Natural killer cell (primary cell): Measurements from ENCODE around the gene PFKFB1. TPM values are rescaled to one million over a fixed set of nuclear protein-coding genes. Genes with fewer than 3 reads are reported as not detected.
"Not testable (repeated sequence)": the region's sequence is repeated elsewhere in the genome, so short reads cannot be mapped to it uniquely, and the experiment has no call there.

ENCODE experiments used
- ATAC-seq, 3 donors: fragments of 150-1000 bp in 2 of 3; fragments of 200-7000 bp in 1 of 3; cut with Tn5 transposase; 1 replicate in 1 of 3; 2 replicates in 2 of 3; pipeline ENCODE4 v1.10.0; 2021; ENCODE audit warnings: mild to moderate bottlenecking in 2 of 3, moderate library complexity in 2 of 3
- DNase-seq, 2 donors: peaks; one replicate each; pipeline versions ENCODE4 v3.0.0 to v3.0.0-alpha.2; 2013 to 2021; ENCODE audit warnings: mixed read lengths in 1 of 2
- H3K27ac ChIP-seq: one replicate; pipeline ENCODE4 v1.5.1; 2013; ENCODE audit warnings: mild to moderate bottlenecking, low read length
- H3K27me3 ChIP-seq: one replicate; pipeline ENCODE4 v1.6.1; 2013; ENCODE audit warnings: low read length; ENCODE audit not compliant: control insufficient read depth, insufficient read depth
- H3K36me3 ChIP-seq: one replicate; pipeline ENCODE4 v1.6.1; 2013; ENCODE audit warnings: low read length; ENCODE audit not compliant: control insufficient read depth, insufficient read depth
- H3K4me1 ChIP-seq: one replicate; pipeline ENCODE4 v1.6.1; 2013; ENCODE audit warnings: low read length; ENCODE audit not compliant: control insufficient read depth, insufficient read depth
- H3K4me3 ChIP-seq: one replicate; pipeline ENCODE4 v1.5.1; 2013; ENCODE audit warnings: low read length
- H3K9me3 ChIP-seq: one replicate; pipeline ENCODE4 v1.6.1; 2013; ENCODE audit warnings: low read length; ENCODE audit not compliant: control insufficient read depth, insufficient read depth
- H3K27ac Mint-ChIP-seq, 2 donors: one replicate each; pipeline ENCODE4 v1.8.0; 2022; ENCODE audit warnings: mild to moderate bottlenecking in 2 of 2, mixed read lengths in 2 of 2, moderate library complexity in 1 of 2
- H3K27me3 Mint-ChIP-seq, 2 donors: one replicate each; pipeline ENCODE4 v1.8.0; 2022; ENCODE audit warnings: low read depth in 2 of 2, mixed read lengths in 2 of 2
- H3K36me3 Mint-ChIP-seq: one replicate; pipeline ENCODE4 v1.8.0; 2022; ENCODE audit warnings: mixed read lengths
- H3K4me1 Mint-ChIP-seq, 2 donors: one replicate each; pipeline ENCODE4 v1.8.0; 2022; ENCODE audit warnings: mixed read lengths in 2 of 2
- H3K4me3 Mint-ChIP-seq: one replicate; pipeline ENCODE4 v1.8.0; 2022; ENCODE audit warnings: mild to moderate bottlenecking, moderate library complexity, mixed read lengths
- H3K9me3 Mint-ChIP-seq, 2 donors: one replicate each; pipeline ENCODE4 v1.8.0; 2022; ENCODE audit warnings: mixed read lengths in 2 of 2
- WGBS: methylation state at CpG from one replicate; pipeline ENCODE4 v1.1.7; 2013; ENCODE audit warnings: missing lambda C conversion rate; ENCODE audit not compliant: insufficient coverage; 5-methylcytosine and 5-hydroxymethylcytosine counted together
- intact Hi-C: fragments of 100-400 bp; cut with micrococcal nuclease; formaldehyde crosslinking; loops from one replicate; pipeline ENCODE4 v1.14.2; 2022
- total RNA-seq, 4 donors: library from RNA; stranded (reverse); fragments of 120-200 nt in 1 of 4; gene quantifications; one replicate each; pipeline versions ENCODE4 v1.2.3 to v1.2.4, GENCODE V29; 2013 to 2022
- TF ChIP-seq, protein P1 (sequence below): fragments of 200-600 bp; IDR thresholded peaks from one replicate; pipeline ENCODE4 v1.8.0; 2022; ENCODE audit warnings: antibody characterized with exemption

PFKFB1 gene
- total RNA-seq, 3 donors from 2014 or later (not counting 1 experiment from before 2014, with no cell fraction given), result 0.39 to 0.75 (median 0.73) TPM

DNA sequence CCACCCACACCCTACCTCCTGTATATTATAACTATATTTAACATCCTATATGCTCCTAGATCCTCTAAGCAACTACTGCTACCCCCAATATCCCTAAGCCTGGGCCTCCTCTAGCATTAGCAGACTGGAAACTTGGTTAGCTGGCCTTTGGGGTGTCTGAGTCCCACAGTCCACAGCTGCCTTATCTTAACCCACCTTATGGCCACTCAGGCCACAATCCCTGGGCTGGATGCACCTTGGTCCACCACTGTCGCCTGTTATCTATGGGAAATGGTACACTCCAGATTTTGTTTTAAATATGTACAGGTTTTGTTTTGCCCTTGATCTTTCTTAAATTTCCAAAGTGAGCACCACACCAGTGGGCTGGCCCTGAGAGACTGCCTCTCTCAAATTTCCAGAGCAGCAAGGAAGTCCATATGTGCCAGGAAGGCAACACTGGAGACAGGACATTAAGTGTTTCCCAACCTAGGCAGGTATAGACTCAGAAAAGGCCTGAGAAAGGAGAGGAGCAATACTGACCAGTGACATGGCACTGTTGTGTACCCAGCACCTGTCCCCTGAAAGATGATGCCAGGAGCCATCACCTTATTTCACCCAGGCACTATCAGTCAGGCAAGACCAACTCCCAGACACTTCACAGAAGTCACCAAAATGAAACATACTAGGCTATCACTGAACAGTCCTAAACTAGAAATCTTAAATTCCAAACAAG, 921 bp downstream of the PFKFB1 start:
- Mint-ChIP-seq H3K4me3 (no peak overlapping the region), H3K27me3 (peaks cover 0 to 30% of the 10 kb centered on the region in 2 donors), H3K4me1 (no peaks in the 10 kb centered on the region), H3K27ac (no peak overlapping the region), H3K36me3 (no peaks in the 10 kb centered on the region), H3K9me3 (no peaks in the 10 kb centered on the region)
- DNase-seq (no peak), ATAC-seq (no peak)
- Histone ChIP-seq H3K9me3 (no peaks in the 10 kb centered on the region), H3K4me3 (no peak overlapping the region), H3K36me3 (no peaks in the 10 kb centered on the region), H3K27me3 (no peaks in the 10 kb centered on the region), H3K27ac (no peak overlapping the region), H3K4me1 (no peaks in the 10 kb centered on the region)
- TF ChIP-seq, protein P1, sequence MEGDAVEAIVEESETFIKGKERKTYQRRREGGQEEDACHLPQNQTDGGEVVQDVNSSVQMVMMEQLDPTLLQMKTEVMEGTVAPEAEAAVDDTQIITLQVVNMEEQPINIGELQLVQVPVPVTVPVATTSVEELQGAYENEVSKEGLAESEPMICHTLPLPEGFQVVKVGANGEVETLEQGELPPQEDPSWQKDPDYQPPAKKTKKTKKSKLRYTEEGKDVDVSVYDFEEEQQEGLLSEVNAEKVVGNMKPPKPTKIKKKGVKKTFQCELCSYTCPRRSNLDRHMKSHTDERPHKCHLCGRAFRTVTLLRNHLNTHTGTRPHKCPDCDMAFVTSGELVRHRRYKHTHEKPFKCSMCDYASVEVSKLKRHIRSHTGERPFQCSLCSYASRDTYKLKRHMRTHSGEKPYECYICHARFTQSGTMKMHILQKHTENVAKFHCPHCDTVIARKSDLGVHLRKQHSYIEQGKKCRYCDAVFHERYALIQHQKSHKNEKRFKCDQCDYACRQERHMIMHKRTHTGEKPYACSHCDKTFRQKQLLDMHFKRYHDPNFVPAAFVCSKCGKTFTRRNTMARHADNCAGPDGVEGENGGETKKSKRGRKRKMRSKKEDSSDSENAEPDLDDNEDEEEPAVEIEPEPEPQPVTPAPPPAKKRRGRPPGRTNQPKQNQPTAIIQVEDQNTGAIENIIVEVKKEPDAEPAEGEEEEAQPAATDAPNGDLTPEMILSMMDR, result no peak
- 83% methylated on average over 1 of the region's 1 CpG for WGBS
- intact Hi-C loops, result no loop called here

DNA sequence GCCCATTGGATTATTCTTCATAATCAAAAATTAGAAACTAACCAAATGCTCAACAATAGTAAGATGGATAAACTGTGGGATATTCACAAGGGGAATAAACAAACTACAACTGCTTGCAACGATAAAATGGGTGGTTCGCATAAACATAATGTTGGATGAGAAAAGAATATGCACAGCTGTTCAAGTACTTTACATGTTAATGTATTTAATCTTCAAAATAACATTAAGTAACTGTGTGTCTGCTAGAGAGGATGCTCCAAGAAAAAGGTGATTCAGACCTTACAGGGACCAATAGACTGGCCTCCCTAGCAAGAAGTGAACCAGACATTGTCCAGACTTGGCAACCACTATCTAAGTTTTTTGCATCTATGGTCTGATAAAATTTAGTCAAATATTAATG, 2.3 kb downstream of the PFKFB1 start:
- Histone ChIP-seq H3K27me3 (no peaks in the 10 kb centered on the region), H3K36me3 (no peaks in the 10 kb centered on the region), H3K27ac (no peak overlapping the region), H3K9me3 (no peaks in the 10 kb centered on the region), H3K4me3 (no peak overlapping the region), H3K4me1 (no peaks in the 10 kb centered on the region)
- Mint-ChIP-seq H3K27ac (no peak overlapping the region), H3K9me3 (no peaks in the 10 kb centered on the region), H3K27me3 (peaks cover 0 to 42% of the 10 kb centered on the region in 2 donors), H3K4me3 (no peak overlapping the region), H3K36me3 (no peaks in the 10 kb centered on the region), H3K4me1 (no peaks in the 10 kb centered on the region)
- 92% methylated on average over 2 of the region's 2 CpGs for WGBS
- no peak for DNase-seq
- intact Hi-C loops, result no loop called here
- ATAC-seq, result no peak
- TF ChIP-seq, protein P1, result no peak

DNA sequence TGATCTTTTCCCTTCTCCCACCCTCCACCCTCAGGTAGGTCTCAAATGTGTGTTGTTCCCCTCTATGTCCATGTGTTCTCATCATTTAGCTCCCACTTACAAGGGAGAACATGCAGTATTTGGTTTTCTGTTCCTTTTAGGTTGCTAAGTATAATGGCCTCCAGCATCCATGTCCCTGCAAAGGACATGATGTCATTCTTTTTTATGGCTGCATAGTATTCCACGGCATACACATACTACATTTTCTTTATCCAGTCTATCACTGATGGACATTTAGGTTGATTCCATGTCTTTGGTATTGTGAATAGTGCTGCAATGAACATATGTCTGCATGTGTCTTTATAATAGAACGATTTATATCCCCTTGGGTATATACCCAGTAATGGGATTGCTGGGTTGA, 10.7 kb downstream of the PFKFB1 start:
- H3K27ac Mint-ChIP-seq, H3K36me3 Mint-ChIP-seq, H3K4me3 ChIP-seq, DNase-seq, H3K9me3 Mint-ChIP-seq, H3K4me1 Mint-ChIP-seq, H3K36me3 ChIP-seq, H3K27me3 ChIP-seq, H3K4me1 ChIP-seq, H3K9me3 ChIP-seq, ATAC-seq, H3K4me3 Mint-ChIP-seq, intact Hi-C loops, H3K27ac ChIP-seq: not testable (repeated sequence)
- peaks cover 0 to 61% of the 10 kb centered on the region in 2 donors for H3K27me3 Mint-ChIP-seq
- no CpG with 5 or more reads among the region's 2 CpGs for WGBS

DNA sequence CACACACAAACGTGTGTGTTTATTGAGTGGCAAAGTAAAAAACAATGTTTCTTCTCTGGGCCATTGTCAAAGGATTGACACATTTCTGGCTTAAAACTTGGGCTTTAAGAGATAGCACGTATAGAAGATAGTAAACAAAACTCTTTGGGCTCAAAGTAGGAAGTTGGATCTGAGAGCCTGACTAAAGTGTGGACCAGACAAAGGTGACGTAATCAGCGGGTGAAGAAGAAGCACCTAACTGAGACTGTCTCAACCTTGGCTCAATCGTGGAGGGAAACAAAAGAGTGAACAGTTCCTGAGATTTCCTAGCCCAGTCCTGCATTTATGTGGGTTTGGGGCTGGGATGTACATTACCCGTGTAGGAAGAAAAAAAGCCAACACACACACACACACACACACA, 13.7 kb downstream of the PFKFB1 start:
- Histone ChIP-seq H3K27ac (no peak overlapping the region), H3K4me3 (no peak overlapping the region), H3K4me1 (no peaks in the 10 kb centered on the region), H3K27me3 (no peaks in the 10 kb centered on the region), H3K36me3 (no peaks in the 10 kb centered on the region), H3K9me3 (no peaks in the 10 kb centered on the region)
- H3K36me3 Mint-ChIP-seq, result no peaks in the 10 kb centered on the region
- H3K27me3 Mint-ChIP-seq, result peaks cover 5 to 52% of the 10 kb centered on the region in 2 donors
- no peak overlapping the region for H3K4me3 Mint-ChIP-seq
- ATAC-seq (no peak), DNase-seq (no peak)
- no peaks in the 10 kb centered on the region for H3K4me1 Mint-ChIP-seq
- no peak overlapping the region for H3K27ac Mint-ChIP-seq
- intact Hi-C loops, result no loop called here
- TF ChIP-seq, protein P1, result no peak
- H3K9me3 Mint-ChIP-seq, result no peaks in the 10 kb centered on the region
- WGBS, result 84% methylated on average over 4 of the region's 6 CpGs
